Body of pancreas (tissue), 4 donors: ENCODE measurements around the gene CHRD.

Experiments used
- CTCF ChIP-seq, 7 experiments: fragments of 450-650 bp in 4 of 7; fragments of 200-600 bp in 3 of 7; sonication (generic) in 3 of 7; IDR thresholded peaks; one replicate each; pipeline ENCODE4 v1.5.1; 2016 to 2019; ENCODE audit warnings: antibody characterized with exemption in 7 of 7
- POLR2A ChIP-seq, 3 donors: fragments of 450-650 bp; IDR thresholded peaks; one replicate each; pipeline ENCODE4 v1.6.1; 2016; ENCODE audit warnings: antibody characterized with exemption in 3 of 3, mild to moderate bottlenecking in 2 of 3

GRCh38 chr3:184379358-184380184 lies at the start of gene CHRD:
- TF ChIP-seq CTCF (IDR thresholded peaks at IDR 0.05), result no peak
- TF ChIP-seq POLR2A (IDR thresholded peaks at IDR 0.05), result no peak
